GM19099 (cell line): ENCODE measurements around the gene IGLL1.

Experiments
- POLR2A ChIP-seq: IDR thresholded peaks from 3 replicates; pipeline ENCODE4 v1.6.1; 2011; ENCODE audit warnings: low read depth; ENCODE audit not compliant: insufficient read length; ENCODE audit errors: extremely low read depth

The IGLL1 gene

GRCh38 chr22:23591201-23591791 is 11.2 kb upstream of the IGLL1 start:
- no peak for TF ChIP-seq POLR2A

- no peak for TF ChIP-seq POLR2A
Measured at GRCh38 chr22:23583836-23584235, 3.7 kb upstream of the IGLL1 start.

GRCh38 chr22:23583153-23583552 is 3.1 kb upstream of the IGLL1 start:
- TF ChIP-seq POLR2A, result no peak

DNA sequence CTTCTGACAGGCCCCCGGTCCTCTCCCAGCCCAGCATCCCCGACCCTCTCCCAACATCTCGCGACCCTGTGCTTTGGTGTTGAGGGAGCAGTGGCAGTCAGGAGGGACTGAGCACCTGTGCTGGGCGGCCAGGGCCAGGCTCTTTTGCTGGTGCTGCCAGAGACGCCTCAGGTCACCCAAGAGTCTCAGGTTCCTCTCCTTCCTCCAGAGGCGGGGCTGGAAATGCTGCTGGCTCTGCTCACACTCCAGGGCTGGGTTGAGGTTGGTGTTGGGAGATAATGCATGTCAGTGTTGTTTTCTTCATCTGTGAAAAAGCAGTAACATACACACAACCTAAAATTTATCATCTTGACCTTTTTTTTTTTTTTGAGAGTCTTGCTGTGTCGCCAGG is 1.2 kb upstream of the IGLL1 start:
- TF ChIP-seq POLR2A, result no peak

GRCh38 chr22:23580576-23581259 is 628 bp upstream of the IGLL1 start:
- TF ChIP-seq POLR2A, result no peak

- TF ChIP-seq POLR2A, result no peak
Measured at GRCh38 chr22:23579280-23579679, 810 bp downstream of the IGLL1 start.

DNA sequence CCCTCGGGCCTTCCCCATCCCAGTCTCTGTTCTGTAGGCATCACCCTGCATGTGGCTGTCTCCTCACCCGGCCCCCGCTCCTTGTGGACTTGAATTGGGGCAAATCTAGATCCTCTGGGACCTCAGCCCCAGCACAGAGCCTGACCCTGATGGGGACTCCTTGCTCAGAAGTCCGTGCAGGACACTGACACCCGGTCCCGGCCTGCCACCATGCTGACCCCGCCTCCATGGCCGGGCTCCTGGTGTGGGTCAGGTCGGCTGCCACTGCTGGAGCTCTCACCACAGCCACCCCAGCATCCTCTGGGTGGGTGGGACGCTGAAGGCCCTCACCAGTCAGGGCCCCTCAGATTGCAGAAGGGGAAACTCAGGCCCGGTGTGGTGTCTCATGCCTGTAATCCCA is 1.8 kb downstream of the IGLL1 start:
- no peak for TF ChIP-seq POLR2A

DNA sequence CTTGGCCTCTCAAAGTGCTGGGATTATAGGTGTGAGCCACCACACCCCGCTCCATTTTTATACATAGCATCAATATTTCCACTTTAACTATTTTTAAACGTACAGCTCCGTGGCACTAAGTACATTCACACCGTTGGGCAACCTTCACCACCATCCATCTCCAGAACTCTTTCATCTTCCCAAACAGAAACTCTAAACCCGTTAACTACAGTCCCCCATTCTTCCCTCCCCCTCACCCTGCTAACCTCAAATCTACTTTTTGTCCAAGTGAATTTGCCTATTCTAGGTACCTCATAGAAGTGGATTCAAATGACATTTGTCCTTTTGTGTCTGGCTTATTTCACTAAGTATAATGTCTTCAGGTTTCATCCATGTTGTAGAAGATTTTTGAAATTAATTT is 3.4 kb downstream of the IGLL1 start:
- TF ChIP-seq POLR2A, result no peak

DNA sequence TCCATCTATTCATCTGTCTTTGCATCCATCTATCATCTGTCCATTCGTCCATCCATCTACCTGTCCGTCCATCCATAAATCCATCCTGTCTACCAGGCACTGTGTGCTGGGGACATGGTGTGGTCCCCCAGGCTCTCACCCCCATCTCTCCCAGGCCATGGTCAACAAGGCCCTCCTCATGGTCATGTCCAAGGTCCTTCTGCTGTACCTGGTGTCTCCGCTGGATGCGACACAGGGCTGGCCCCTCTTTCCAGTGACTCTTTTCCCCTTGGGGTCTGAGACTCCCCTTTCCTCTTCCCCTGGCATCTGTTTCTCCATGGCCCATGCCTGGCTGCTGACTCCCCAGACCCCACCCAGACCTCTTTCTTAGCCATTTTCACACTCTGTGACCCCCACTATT is 4.5 kb downstream of the IGLL1 start:
- no peak for TF ChIP-seq POLR2A

DNA sequence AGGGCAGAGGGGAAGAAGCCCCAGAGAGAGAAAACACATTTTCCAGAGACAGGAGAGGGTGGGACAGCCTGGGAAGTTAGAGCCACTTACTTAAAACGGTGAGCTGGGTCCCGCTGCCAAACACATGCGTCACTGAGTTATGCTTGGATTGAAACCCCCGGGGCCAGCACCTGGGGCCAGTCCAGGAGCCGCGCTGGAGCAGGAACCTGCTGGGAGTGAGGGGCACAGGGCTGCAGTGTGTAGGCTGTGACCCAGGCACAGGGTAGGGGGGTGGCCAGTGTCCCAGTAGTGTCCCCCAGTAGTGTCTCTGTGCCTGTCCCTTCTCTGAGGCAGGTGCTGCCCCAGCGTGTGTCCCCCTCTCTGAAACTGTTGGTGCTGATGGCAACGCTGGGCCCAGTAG is 5.2 kb downstream of the IGLL1 start:
- TF ChIP-seq POLR2A, result no peak

GRCh38 chr22:23574371-23574811 is 5.7 kb downstream of the IGLL1 start:
- TF ChIP-seq POLR2A, result no peak

- no peak for TF ChIP-seq POLR2A
Measured at GRCh38 chr22:23571486-23571885, 8.6 kb downstream of the IGLL1 start.

GRCh38 chr22:23570681-23571080 is 9.4 kb downstream of the IGLL1 start:
- TF ChIP-seq POLR2A, result no peak

DNA sequence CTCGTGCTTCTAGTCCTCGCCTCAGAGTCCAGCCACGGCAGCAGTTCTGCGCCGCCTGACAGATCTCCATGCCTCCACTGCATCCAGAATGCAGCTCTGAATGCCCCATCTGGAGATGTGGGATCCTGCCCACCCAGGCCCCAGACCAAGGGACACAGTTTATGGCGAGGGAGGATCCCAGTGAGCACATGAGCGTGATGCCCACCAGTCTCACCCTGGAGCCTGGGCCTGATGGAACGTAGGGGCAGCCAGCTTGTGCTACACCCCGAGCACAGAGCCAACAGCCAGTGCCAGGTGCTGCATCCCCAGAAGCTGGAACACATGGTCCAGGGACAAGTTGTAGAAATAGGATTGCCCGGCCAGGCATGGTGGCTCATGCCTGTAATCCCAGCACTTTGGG is 10.4 kb downstream of the IGLL1 start:
- no peak for TF ChIP-seq POLR2A

DNA sequence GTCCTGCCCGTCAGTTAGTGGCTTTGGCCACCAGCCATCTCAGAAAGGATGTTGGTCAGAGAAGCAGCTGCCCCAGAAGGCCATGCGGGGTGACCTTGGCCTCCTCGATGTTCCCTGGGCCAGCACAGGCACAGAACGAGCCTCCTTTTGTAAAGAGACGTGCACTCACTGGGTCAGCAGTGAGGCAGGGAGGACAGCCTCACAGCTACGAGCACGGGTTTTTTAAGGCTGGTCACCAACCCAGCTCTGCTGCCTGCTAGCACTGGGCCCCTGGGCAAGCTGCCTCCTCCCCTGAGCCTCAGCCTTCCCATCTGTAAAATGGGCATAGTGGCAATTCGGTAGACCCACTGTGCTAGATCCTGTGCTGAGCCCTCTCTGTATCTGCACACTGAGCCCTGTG is 10.8 kb downstream of the IGLL1 start:
- no peak for TF ChIP-seq POLR2A

- no peak for TF ChIP-seq POLR2A
Measured at GRCh38 chr22:23566705-23567475, 13.2 kb downstream of the IGLL1 start.
